GM21717 (cell line): ENCODE results near the gene MMP15.

Source experiments
- ATAC-seq: cut with Tn5 transposase; IDR thresholded peaks from one replicate; pipeline ENCODE4 v1.9.1; 2021; ENCODE audit warnings: mild to moderate bottlenecking, moderate library complexity; ENCODE audit not compliant: unreplicated experiment

MMP15 gene

GRCh38 chr16:58016840-58017446 lies 8.6 kb upstream of the MMP15 start:
- ATAC-seq = no peak

GRCh38 chr16:58018803-58019202 lies 6.8 kb upstream of the MMP15 start:
- ATAC-seq = no peak

DNA sequence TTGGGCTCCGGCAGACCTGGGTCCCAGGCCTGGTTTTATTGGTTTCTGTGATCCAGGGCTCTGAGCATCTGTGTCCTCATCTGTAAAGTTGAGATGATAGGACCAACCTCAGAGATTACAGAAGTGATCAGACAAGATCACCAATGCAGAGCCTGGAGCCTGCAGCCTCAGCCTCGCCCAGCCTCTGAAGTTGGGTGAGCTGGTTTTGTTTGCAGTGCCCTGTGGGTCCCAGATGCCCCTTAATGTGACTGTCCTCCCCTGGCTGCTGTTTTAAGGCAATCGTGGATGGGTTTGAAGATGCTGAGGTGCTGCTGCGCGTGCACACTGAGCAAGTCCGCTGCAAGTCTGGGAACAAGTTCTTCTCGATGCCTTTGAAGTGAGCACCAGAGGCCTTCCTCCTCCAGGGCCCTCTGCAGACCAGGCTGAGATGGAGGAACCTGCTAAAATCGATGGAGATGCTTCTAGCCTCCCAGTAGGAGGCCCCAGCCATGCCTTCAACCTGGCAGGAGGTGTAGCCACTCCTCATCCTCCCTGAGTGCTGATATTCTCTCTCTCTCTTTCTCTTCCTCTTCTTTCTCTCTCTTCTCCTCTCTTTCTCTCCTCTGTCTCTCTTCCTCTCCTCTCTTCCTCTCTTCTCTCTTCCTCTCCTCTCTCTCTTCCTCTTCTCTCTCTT lies 5.6 kb upstream of the MMP15 start:
- no peak for ATAC-seq

- no peak for ATAC-seq
These were observed 4.7 kb upstream of the MMP15 start for GRCh38 chr16:58020628-58021521.

- ATAC-seq = no peak
These were observed 3.6 kb upstream of the MMP15 start for GRCh38 chr16:58021661-58022551.

DNA sequence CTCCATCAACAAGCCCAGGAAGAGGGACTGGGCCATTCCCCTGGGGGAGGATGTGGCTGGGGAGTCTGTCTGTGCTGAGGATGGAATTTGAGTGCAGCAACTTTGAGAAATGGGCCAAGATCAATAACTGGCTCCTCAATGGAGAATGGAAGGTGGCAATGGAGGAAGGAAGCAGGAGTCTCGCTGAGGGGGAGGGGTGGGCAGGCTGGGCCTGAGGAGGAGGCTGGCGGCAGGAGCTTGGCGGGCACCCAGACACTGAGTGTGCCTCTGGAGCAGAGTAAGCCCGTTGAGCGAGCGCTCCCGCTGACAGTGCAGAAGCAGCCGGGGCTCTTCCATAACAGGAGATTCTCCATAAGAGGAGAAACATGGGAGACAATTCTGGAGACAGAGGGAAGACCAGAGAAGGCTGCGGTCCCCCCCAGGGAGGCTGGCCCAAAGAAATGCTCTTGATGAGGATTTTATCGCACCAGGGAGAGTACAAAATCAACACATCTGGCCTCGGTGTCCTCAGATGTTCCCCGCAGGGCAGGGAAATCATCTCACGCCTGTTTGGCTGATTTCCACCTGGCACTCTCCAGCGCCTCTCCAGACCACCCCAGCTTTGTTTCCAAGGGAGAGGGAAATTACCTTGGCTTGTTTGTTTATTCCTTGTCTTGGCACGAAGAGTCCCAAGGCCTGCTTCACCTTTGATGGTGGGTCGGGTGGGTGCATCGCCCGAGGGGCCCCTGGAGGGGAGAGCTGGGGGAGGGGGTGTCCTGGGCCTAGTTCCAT lies 2.8 kb upstream of the MMP15 start:
- ATAC-seq = no peak

GRCh38 chr16:58024486-58025350 lies 836 bp upstream of the MMP15 start:
- no peak for ATAC-seq

GRCh38 chr16:58026139-58026704 lies 668 bp downstream of the MMP15 start:
- no peak for ATAC-seq

DNA sequence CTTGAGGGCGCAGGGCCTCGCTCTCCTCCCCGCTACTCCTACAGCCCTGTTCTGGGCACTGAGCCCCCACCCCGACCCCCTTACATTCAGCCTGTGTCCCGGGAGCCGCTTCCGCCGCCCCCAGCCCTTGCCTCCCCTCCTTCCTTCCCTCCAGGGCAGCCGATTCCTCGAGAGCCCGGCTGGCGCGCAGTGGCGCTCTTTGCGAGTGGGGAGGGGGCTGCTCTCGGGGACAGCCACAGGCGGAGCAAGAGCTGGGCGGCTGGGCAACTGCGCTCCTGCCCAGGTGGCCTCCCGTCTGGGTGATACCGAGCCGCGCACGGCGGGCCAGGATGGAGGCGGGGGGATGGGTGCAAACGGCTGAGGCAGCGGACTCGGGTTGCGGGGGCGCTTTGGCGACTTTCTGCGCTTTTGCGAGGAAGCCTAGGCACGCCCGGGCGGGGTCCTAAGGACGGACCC lies 1.2 kb downstream of the MMP15 start:
- ATAC-seq = no peak

DNA sequence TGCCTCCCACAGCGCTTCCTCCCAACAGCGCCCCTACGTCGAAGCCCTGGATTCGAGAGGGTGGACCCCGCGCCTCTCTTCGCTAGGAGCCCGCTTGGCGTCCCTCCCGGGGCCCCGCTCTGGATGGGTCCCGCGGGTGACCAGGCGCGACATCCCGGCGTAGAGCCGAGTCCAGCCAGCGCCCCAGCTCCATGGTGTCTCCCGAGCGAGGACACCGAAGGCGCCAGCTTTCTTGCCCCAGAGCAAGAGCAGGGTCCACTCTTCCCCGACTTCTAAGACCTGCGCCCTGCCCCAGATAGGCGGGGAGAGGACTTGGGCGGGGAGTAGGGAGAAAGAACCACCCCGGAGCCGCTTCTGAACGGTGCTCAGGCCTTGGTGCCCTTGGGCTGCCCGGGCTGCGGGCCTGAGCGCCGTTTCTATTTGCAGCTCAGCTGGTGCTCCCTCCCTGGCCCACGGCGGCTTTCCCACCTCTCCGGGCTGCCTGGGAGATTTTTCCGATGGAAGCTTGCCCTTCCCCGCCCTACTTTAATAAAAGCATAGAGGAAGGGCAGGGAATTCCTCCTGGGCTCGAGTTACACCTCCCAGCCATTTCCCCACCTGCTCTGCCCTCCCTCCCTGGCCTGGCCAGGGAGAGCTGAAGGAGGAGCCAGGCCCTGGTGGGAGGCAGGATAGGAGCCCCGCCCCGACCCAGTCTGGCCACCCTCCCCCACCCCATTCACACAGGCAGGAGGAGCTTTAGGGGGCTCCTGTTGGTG lies 1.8 kb downstream of the MMP15 start:
- ATAC-seq = no peak

- ATAC-seq = no peak
These were observed 2.4 kb downstream of the MMP15 start for GRCh38 chr16:58027916-58028455.

DNA sequence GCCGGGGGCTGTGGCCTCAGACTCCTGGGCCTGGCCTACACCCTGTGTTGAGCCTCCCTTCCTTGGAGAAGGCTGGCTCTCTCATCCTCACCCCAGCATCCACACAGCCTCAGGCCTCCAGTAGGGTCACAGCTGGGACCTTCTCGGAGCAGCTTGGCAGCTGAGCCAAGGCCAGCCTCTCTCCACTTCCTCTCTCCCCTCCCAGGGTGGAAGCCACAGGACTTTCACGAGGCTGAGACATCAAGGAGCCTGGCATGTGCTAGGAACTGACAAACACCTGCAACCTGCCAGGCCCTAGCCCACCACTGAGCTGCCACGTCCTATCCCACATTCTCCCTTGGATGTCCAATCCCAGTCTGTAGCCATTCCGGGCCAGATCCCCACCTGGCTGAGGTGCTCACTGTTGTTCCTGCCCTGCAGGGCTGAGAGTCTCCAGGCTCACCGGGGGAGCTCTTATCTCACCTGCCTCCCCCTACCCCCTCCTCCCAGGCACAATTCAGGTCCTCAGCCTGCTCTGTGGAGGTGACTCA lies 3.1 kb downstream of the MMP15 start:
- no peak for ATAC-seq

DNA sequence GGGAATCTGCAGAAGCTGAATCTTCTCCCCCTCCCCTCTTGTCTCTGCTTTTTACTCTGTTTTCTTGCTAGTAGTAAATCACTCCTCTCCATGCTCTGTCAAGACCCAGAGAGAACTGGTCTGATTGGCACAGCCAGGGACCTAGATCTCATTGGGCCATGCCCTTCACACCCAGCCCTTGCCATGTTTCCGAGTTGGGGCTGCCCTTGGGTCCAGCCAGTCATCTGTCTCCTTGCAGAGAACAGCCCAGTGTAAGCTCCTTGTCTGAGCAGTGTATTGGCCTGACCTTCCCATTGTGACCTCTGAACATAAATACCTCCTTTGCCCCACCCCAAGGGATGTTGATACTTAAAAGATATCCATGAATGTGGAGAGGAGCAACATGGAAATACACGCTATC lies 3.9 kb downstream of the MMP15 start:
- no peak for ATAC-seq

GRCh38 chr16:58030136-58030840 lies 4.7 kb downstream of the MMP15 start:
- no peak for ATAC-seq

GRCh38 chr16:58031016-58031800 lies 5.7 kb downstream of the MMP15 start:
- ATAC-seq = no peak

GRCh38 chr16:58032710-58033293 lies 7.2 kb downstream of the MMP15 start:
- ATAC-seq = no peak
